H9 (cell line): ENCODE data around the gene TRMT61A. TPM values are rescaled to one million over a fixed set of nuclear protein-coding genes. Genes with fewer than 3 reads are reported as not detected.

Source experiments
- DNase-seq: peaks from one replicate; pipeline ENCODE4 v3.0.0-alpha.2; 2017
- H2AFZ ChIP-seq: one replicate; pipeline ENCODE4 v1.6.1; 2013; ENCODE audit warnings: mild to moderate bottlenecking, low read length, control low read depth, moderate library complexity
- H2AK5ac ChIP-seq: 2 replicates; pipeline ENCODE4 v1.6.1; 2013; ENCODE audit warnings: low read length, control low read depth, mixed read lengths; ENCODE audit not compliant: insufficient read length
- H2BK120ac ChIP-seq: one replicate; pipeline ENCODE4 v1.6.1; 2013; ENCODE audit warnings: low read depth, mild to moderate bottlenecking, low read length, control low read depth, inconsistent platforms; ENCODE audit not compliant: poor library complexity, severe bottlenecking
- H2BK12ac ChIP-seq: 2 replicates; pipeline ENCODE4 v1.6.1; 2013; ENCODE audit warnings: low read length, control low read depth, mixed read lengths, low read depth; ENCODE audit not compliant: insufficient read length
- H2BK15ac ChIP-seq: 2 replicates; pipeline ENCODE4 v1.6.1; 2013; ENCODE audit warnings: low read depth, low read length, control low read depth
- H2BK20ac ChIP-seq: one replicate; pipeline ENCODE4 v1.6.1; 2013; ENCODE audit warnings: low read depth, mild to moderate bottlenecking, low read length, control low read depth, inconsistent platforms; ENCODE audit not compliant: poor library complexity, severe bottlenecking
- H2BK5ac ChIP-seq: 2 replicates; pipeline ENCODE4 v1.6.1; 2013; ENCODE audit warnings: low read length, control low read depth, mixed read lengths; ENCODE audit not compliant: insufficient read length
- H3K14ac ChIP-seq: 2 replicates; pipeline ENCODE4 v1.6.1; 2013; ENCODE audit warnings: low read length, control low read depth; ENCODE audit not compliant: insufficient read depth
- H3K18ac ChIP-seq: 2 replicates; pipeline ENCODE4 v1.6.1; 2013; ENCODE audit warnings: low read depth, mild to moderate bottlenecking, mixed read lengths, low read length, control low read depth; ENCODE audit not compliant: insufficient read length
- H3K23ac ChIP-seq: 2 replicates; pipeline ENCODE4 v1.6.1; 2013; ENCODE audit warnings: low read length, control low read depth, mixed read lengths, low read depth; ENCODE audit not compliant: insufficient read length
- H3K23me2 ChIP-seq: 2 replicates; pipeline ENCODE4 v1.6.1; 2013; ENCODE audit warnings: low read depth, mild to moderate bottlenecking, mixed read lengths, low read length, control low read depth; ENCODE audit not compliant: insufficient read length, poor library complexity, severe bottlenecking
- H3K27ac ChIP-seq: 2 replicates; pipeline ENCODE4 v1.5.1; 2013; ENCODE audit warnings: low read length, control low read depth, mixed read lengths, low read depth; ENCODE audit not compliant: insufficient read length
- H3K27me3 ChIP-seq: 2 replicates; pipeline ENCODE4 v1.6.1; 2013; ENCODE audit warnings: low read length, control low read depth, inconsistent platforms; ENCODE audit not compliant: insufficient read depth
- H3K4ac ChIP-seq: 2 replicates; pipeline ENCODE4 v1.6.1; 2013; ENCODE audit warnings: low read depth, mild to moderate bottlenecking, control low read depth, inconsistent platforms, low read length, moderate library complexity
- H3K4me1 ChIP-seq: 2 replicates; pipeline ENCODE4 v1.6.1; 2013; ENCODE audit warnings: low read length, control low read depth, inconsistent platforms; ENCODE audit not compliant: insufficient read depth
- H3K4me2 ChIP-seq: 2 replicates; pipeline ENCODE4 v1.6.1; 2013; ENCODE audit warnings: low read length, control low read depth, mixed read lengths; ENCODE audit not compliant: insufficient read length, insufficient read depth
- H3K56ac ChIP-seq: 2 replicates; pipeline ENCODE4 v1.6.1; 2013; ENCODE audit warnings: low read depth, mild to moderate bottlenecking, mixed read lengths, low read length, control low read depth; ENCODE audit not compliant: insufficient read length
- H3K79me1 ChIP-seq: 2 replicates; pipeline ENCODE4 v1.6.1; 2013; ENCODE audit warnings: low read depth, mild to moderate bottlenecking, moderate library complexity, low read length, control low read depth, inconsistent platforms; ENCODE audit not compliant: insufficient read depth, poor library complexity, severe bottlenecking
- H3K79me2 ChIP-seq: 2 replicates; pipeline ENCODE4 v1.6.1; 2013; ENCODE audit warnings: low read length, control low read depth, inconsistent platforms; ENCODE audit not compliant: insufficient read depth
- H3K9ac ChIP-seq: 2 replicates; pipeline ENCODE4 v1.6.1; 2013; ENCODE audit warnings: low read length, control low read depth, mixed read lengths; ENCODE audit not compliant: insufficient read length; ENCODE audit errors: extremely low read depth
- H3K9me3 ChIP-seq: one replicate; pipeline ENCODE4 v1.6.1; 2013; ENCODE audit warnings: low read depth, low read length, inconsistent platforms; ENCODE audit not compliant: control insufficient read depth
- H3T11ph ChIP-seq: one replicate; pipeline ENCODE4 v1.6.1; 2013; ENCODE audit warnings: mild to moderate bottlenecking, low read length, control low read depth, inconsistent platforms
- H4K20me1 ChIP-seq: one replicate; pipeline ENCODE4 v1.6.1; 2013; ENCODE audit not compliant: control insufficient read depth, insufficient read length, insufficient read depth
- H4K5ac ChIP-seq: 2 replicates; pipeline ENCODE4 v1.6.1; 2013; ENCODE audit warnings: low read depth, mild to moderate bottlenecking, mixed read lengths, low read length, control low read depth; ENCODE audit not compliant: insufficient read length
- H4K8ac ChIP-seq: replicated peaks from 2 replicates; pipeline ENCODE4 v1.6.1; 2013; ENCODE audit warnings: low read length, control low read depth, mixed read lengths, low read depth; ENCODE audit not compliant: insufficient read length
- H4K91ac ChIP-seq: 2 replicates; pipeline ENCODE4 v1.6.1; 2013; ENCODE audit warnings: low read depth, mild to moderate bottlenecking, moderate library complexity, mixed read lengths, low read length, control low read depth; ENCODE audit not compliant: insufficient read length
- H3K27ac Mint-ChIP-seq, 3 experiments: 2 replicates in 2 of 3; 3 replicates in 1 of 3; pipeline ENCODE4 v1.8.0; 2020 to 2021; ENCODE audit warnings: mixed read lengths in 3 of 3, mild to moderate bottlenecking in 1 of 3, moderate library complexity in 1 of 3
- H3K27me3 Mint-ChIP-seq: 2 replicates; pipeline ENCODE4 v1.8.0; 2021; ENCODE audit warnings: low read depth, mild to moderate bottlenecking, moderate library complexity, mixed read lengths
- H3K36me3 Mint-ChIP-seq, 3 experiments: 2 replicates in 2 of 3; 3 replicates in 1 of 3; pipeline ENCODE4 v1.8.0; 2020 to 2021; ENCODE audit warnings: low read depth in 3 of 3, mixed read lengths in 3 of 3; ENCODE audit not compliant: insufficient read depth in 1 of 3
- H3K4me1 Mint-ChIP-seq, 2 experiments: 2 replicates each; pipeline ENCODE4 v1.8.0; 2020; ENCODE audit warnings: mixed read lengths in 2 of 2
- H3K4me3 Mint-ChIP-seq, 2 experiments: 2 replicates in 1 of 2; 3 replicates in 1 of 2; pipeline ENCODE4 v1.8.0; 2020 to 2021; ENCODE audit warnings: mild to moderate bottlenecking in 2 of 2, mixed read lengths in 2 of 2, moderate library complexity in 1 of 2
- H3K9me3 Mint-ChIP-seq, 2 experiments: 2 replicates in 1 of 2; 3 replicates in 1 of 2; pipeline ENCODE4 v1.8.0; 2020; ENCODE audit warnings: mild to moderate bottlenecking in 2 of 2, mixed read lengths in 2 of 2, moderate library complexity in 1 of 2
- CTCF ChIP-seq: fragments of 200-600 bp; sonication (generic); conservative IDR thresholded peaks from 3 replicates; pipeline ENCODE4 v1.8.0; 2021; ENCODE audit warnings: antibody characterized with exemption, mild to moderate bottlenecking
- WGBS: extraction: QIAGEN DNeasy Blood & Tissue Kit; methylation state at CpG from one replicate; pipeline ENCODE4 v1.1.7; 2013; ENCODE audit warnings: missing lambda C conversion rate, low lambda C conversion rate, mixed read lengths; ENCODE audit not compliant: insufficient read length; ENCODE audit errors: extremely low coverage; 5-methylcytosine and 5-hydroxymethylcytosine counted together
- total RNA-seq: library from RNA; stranded (reverse); gene quantifications from 2 replicates; pipeline ENCODE4 v1.2.1, GENCODE V29; 2021

Gene TRMT61A
- total RNA-seq, 1 experiment from 2014 or later: 21.9 TPM

- TF ChIP-seq CTCF: no peak
- Histone ChIP-seq H2AK5ac (no peak overlapping the region), H2BK120ac (no peak overlapping the region), H2AFZ (no peak overlapping the region), H3K23ac (no peak overlapping the region), H3K79me1 (no peaks in the 10 kb centered on the region), H2BK5ac (no peak overlapping the region), H3K9ac (no peak overlapping the region), H4K8ac (no peak overlapping the region), H2BK12ac (no peak overlapping the region), H3K27ac (no peak overlapping the region), H3K18ac (no peak overlapping the region), H3K4me2 (no peak overlapping the region), H3T11ph (no peak overlapping the region), H3K4me1 (no peaks in the 10 kb centered on the region), H4K5ac (no peak overlapping the region), H3K9me3 (no peaks in the 10 kb centered on the region), H2BK15ac (no peak overlapping the region), H3K79me2 (no peaks in the 10 kb centered on the region), H4K20me1 (no peaks in the 10 kb centered on the region), H3K14ac (no peak overlapping the region; the same call in 1 of the 2 replicates), H4K91ac (no peak overlapping the region), H3K27me3 (no peaks in the 10 kb centered on the region), H3K23me2 (no peaks in the 10 kb centered on the region), H3K4ac (no peak overlapping the region), H3K56ac (no peak overlapping the region), H2BK20ac (no peak overlapping the region)
- Mint-ChIP-seq H3K9me3 (no peaks in the 10 kb centered on the region), H3K27me3 (no peaks in the 10 kb centered on the region; the same call in 1 of the 2 replicates), H3K36me3 (peaks cover 16 to 53% (median 38%) of the 10 kb centered on the region in 3 experiments), H3K27ac (peak overlapping the region in 2 of 3 experiments; percentile 39 to 86; a peak in 4 of 7 replicates), H3K4me3 (no peak overlapping the region), H3K4me1 (peaks cover 7 to 8% of the 10 kb centered on the region in 2 experiments)
- no CpG with 5 or more reads among the region's 9 CpGs for WGBS
- DNase-seq: peak; percentile 58
Measured at GRCh38 chr14:103576371-103577024, 47.5 kb downstream of the TRMT61A start.
